Kidney (tissue), 14 donors: ENCODE results near the gene EIF5A2. TPM values are rescaled to one million over a fixed set of nuclear protein-coding genes. Genes with fewer than 3 reads are reported as not detected.
"Not testable (repeated sequence)": the region's sequence is repeated elsewhere in the genome, so short reads cannot be mapped to it uniquely, and the experiment has no call there.

Experiments
- DNase-seq, 5 donors: peaks; one replicate each; pipeline ENCODE4 v3.0.0-alpha.2; 2013 to 2020
- FAIRE-seq: peaks from 2 replicates; lab custom pipeline; 2012; peaks lifted over from hg19 to GRCh38; lab: Jason Lieb, UNC
- H3K27ac ChIP-seq, 2 donors: one replicate each; pipeline ENCODE4 v1.7.0; 2013; ENCODE audit warnings: low read depth in 2 of 2, low read length in 2 of 2, inconsistent platforms in 1 of 2
- H3K27me3 ChIP-seq: one replicate; pipeline ENCODE4 v1.7.1; 2013; ENCODE audit warnings: low read length, inconsistent platforms; ENCODE audit not compliant: control insufficient read depth, insufficient read depth
- H3K36me3 ChIP-seq, 3 donors: one replicate each; pipeline versions ENCODE4 v1.7.0 to v1.7.1; 2013; ENCODE audit warnings: low read length in 3 of 3, control low read depth in 1 of 3, inconsistent platforms in 1 of 3; ENCODE audit not compliant: insufficient read depth in 3 of 3, control insufficient read depth in 2 of 3
- H3K4me1 ChIP-seq, 3 donors: one replicate each; pipeline versions ENCODE4 v1.7.0 to v1.7.1; 2013; ENCODE audit warnings: low read length in 3 of 3, inconsistent platforms in 1 of 3, low read depth in 1 of 3; ENCODE audit not compliant: control insufficient read depth in 2 of 3, insufficient read depth in 2 of 3
- H3K4me3 ChIP-seq, 3 donors: one replicate each; pipeline versions ENCODE4 v1.7.0 to v1.8.1; 2013; ENCODE audit warnings: low read length in 3 of 3, control low read depth in 1 of 3, inconsistent platforms in 1 of 3
- H3K9ac ChIP-seq, 3 donors: one replicate each; pipeline versions ENCODE4 v1.7.0 to v1.7.1; 2013; ENCODE audit warnings: low read length in 3 of 3, control low read depth in 1 of 3, inconsistent platforms in 1 of 3
- H3K9me3 ChIP-seq, 3 donors: one replicate each; pipeline versions ENCODE4 v1.7.0 to v1.7.1; 2013; ENCODE audit warnings: low read length in 3 of 3, control low read depth in 1 of 3, inconsistent platforms in 1 of 3; ENCODE audit not compliant: control insufficient read depth in 2 of 3, insufficient read depth in 1 of 3
- intact Hi-C: fragments of 100-400 bp; cut with DNase I; formaldehyde crosslinking; loops from one replicate; pipeline ENCODE4 v1.11.1; 2022
- polyA plus RNA-seq: library from polyadenylated mRNA; stranded (reverse); fragments of 350-450 nt; fragmentation: Illumina TruSeq; extraction: RNeasy Lipid Tissue Mini Kit (QIAGEN cat#74804); gene quantifications from one replicate; pipeline ENCODE4 v1.2.3, GENCODE V29; 2014; ENCODE audit warnings: low read depth, low replicate concordance; ENCODE audit not compliant: insufficient read depth
- total RNA-seq: library from RNA; stranded (reverse); fragmentation: NEBNext Ultra II Directional; extraction: Animal tissue kit (Norgen Biotek cat#: 25700); gene quantifications from one replicate; pipeline ENCODE4 v1.2.1, GENCODE V29; 2021
- TF ChIP-seq, protein P1 (sequence below): IDR thresholded peaks from 3 replicates; pipeline ENCODE4 v1.5.1; 2012; ENCODE audit warnings: mild to moderate bottlenecking, moderate library complexity, borderline replicate concordance; ENCODE audit not compliant: insufficient read depth; ENCODE audit errors: extremely low read depth
- donor health status: control.
- donor health status: control.
- donor health status: control.
- donor health status: control.
- donor health status: control.
- donor health status: DM: yes; HTN: yes; CAD: no.
- donor health status: Normal renal cell carcinoma (clear cell type).

Gene EIF5A2
- total and polyA plus RNA-seq, 2 donors from 2014 or later = 6.1 to 11.2 TPM

DNA sequence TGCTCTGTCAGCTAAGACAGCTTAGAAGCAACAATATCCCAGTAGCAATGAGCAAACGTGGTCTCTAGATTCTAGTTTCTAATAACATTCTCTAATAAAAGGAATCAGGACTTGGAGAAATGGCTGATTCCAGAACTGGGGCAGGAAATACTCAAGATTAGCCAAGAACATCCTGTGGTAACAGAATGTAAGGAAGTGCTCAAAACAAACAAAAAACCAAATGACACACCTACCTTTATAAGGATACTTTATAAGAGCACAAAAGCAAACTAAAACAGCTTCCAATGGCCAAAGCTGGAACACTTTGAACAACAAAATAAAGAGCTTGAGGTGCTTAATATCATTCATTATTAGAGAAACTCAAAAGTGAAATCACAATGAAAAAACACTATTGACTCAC, 33.1 kb upstream of the EIF5A2 start:
- DNase-seq = no peak
- no peak for FAIRE-seq
- H3K27ac ChIP-seq = no peak overlapping the region
- H3K4me3 ChIP-seq = no peak overlapping the region
- H3K27me3 ChIP-seq = no peaks in the 10 kb centered on the region
- no peaks in the 10 kb centered on the region for H3K36me3 ChIP-seq
- TF ChIP-seq, protein P1, sequence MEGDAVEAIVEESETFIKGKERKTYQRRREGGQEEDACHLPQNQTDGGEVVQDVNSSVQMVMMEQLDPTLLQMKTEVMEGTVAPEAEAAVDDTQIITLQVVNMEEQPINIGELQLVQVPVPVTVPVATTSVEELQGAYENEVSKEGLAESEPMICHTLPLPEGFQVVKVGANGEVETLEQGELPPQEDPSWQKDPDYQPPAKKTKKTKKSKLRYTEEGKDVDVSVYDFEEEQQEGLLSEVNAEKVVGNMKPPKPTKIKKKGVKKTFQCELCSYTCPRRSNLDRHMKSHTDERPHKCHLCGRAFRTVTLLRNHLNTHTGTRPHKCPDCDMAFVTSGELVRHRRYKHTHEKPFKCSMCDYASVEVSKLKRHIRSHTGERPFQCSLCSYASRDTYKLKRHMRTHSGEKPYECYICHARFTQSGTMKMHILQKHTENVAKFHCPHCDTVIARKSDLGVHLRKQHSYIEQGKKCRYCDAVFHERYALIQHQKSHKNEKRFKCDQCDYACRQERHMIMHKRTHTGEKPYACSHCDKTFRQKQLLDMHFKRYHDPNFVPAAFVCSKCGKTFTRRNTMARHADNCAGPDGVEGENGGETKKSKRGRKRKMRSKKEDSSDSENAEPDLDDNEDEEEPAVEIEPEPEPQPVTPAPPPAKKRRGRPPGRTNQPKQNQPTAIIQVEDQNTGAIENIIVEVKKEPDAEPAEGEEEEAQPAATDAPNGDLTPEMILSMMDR = no peak
- no peaks in the 10 kb centered on the region for H3K4me1 ChIP-seq
- peaks cover 0 to 12% (median 10%) of the 10 kb centered on the region in 3 donors for H3K9me3 ChIP-seq
- intact Hi-C loops = no loop called here
- no peak overlapping the region for H3K9ac ChIP-seq

DNA sequence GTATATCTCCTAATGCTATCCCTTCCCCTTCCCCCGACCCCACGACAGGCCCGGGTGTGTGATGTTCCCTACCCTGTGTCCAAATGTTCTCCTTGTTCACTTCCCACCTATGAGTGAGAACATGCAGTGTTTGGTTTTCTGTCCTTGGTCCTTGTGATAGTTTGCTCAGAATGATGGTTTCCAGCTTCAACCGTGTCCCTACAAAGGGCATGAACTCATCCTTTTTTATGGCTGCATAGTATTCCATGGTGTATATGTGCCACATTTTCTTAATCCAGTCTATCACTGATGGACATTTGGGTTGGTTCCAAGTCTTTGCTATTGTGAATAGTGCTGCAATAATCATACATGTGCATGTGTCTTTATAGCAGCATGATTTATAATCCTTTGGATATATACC, 24.6 kb upstream of the EIF5A2 start:
- H3K9ac ChIP-seq, H3K4me1 ChIP-seq, H3K27me3 ChIP-seq, H3K27ac ChIP-seq, intact Hi-C loops, H3K36me3 ChIP-seq, H3K4me3 ChIP-seq, H3K9me3 ChIP-seq, FAIRE-seq: not testable (repeated sequence)
- peak in 1 of 5 donors; percentile 28 for DNase-seq

DNA sequence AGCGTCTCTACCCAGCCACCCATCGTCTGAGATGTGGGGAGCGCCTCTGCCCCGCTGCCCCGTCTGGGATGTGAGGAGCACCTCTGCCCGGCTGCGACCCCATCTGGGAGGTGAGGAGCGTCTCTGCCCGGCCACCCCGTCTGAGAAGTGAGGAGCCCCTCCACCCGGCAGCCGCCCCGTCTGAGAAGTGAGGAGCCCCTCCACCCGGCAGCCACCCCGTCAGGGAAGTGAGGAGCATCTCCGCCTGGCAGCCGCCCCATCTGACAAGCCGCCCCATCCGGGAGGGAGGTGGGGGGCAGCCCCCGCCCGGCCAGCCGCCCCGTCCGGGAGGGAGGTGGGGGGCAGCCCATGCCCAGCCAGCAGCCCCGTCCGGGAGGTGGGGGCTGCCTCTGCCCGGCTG, 15.1 kb upstream of the EIF5A2 start:
- DNase-seq, H3K36me3 ChIP-seq, H3K27me3 ChIP-seq, FAIRE-seq, intact Hi-C loops, H3K9ac ChIP-seq, H3K4me3 ChIP-seq, H3K4me1 ChIP-seq, H3K27ac ChIP-seq: not testable (repeated sequence)
- H3K9me3 ChIP-seq = peaks cover 0 to 18% (median 2%) of the 10 kb centered on the region in 3 donors

DNA sequence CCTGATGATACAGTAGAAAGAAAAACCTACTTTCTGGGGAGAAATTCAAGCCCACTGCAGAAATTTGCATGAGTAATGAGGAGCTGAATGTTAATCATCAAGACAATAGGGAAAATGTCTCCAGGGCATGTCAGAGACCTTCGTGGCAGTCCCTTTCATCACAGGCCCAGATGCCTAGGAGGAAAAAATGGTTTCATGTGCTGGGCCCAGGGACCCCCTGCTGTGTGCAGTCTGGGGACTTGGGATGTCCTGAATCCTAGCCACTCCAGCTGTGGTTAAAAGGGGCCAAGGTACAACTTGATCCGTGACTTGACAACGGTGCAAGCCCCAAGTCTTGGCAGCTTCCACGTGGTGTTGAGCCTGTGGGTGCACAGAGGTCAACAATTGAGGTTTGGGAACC, 10.3 kb upstream of the EIF5A2 start:
- Histone ChIP-seq H3K9me3 (peaks cover 0 to 27% (median 4%) of the 10 kb centered on the region in 3 donors), H3K27ac (no peak overlapping the region), H3K9ac (no peak overlapping the region), H3K27me3 (no peaks in the 10 kb centered on the region), H3K36me3 (no peaks in the 10 kb centered on the region), H3K4me3 (no peak overlapping the region), H3K4me1 (no peaks in the 10 kb centered on the region)
- TF ChIP-seq, protein P1 = no peak
- no peak for DNase-seq
- no peak for FAIRE-seq
- intact Hi-C loops = no loop called here
